Fibroblast of lung (primary cell): ENCODE data around the gene EPG5. TPM values are rescaled to one million over a fixed set of nuclear protein-coding genes. Genes with fewer than 3 reads are reported as not detected.

Experiments used
- DNase-seq, 2 donors: peaks; one replicate each; pipeline versions ENCODE4 v3.0.0 to v3.0.0-alpha.2; 2010; ENCODE audit warnings: low read depth in 2 of 2
- H2AFZ ChIP-seq: 2 replicates; pipeline ENCODE4 v1.5.1; 2012; ENCODE audit warnings: low read length, control low read depth, inconsistent platforms
- H3K27ac ChIP-seq: 2 replicates; pipeline ENCODE4 v1.5.1; 2011; ENCODE audit warnings: low read length, control low read depth; ENCODE audit not compliant: insufficient read depth
- H3K27me3 ChIP-seq: 2 replicates; pipeline ENCODE4 v1.5.1; 2011; ENCODE audit warnings: mild to moderate bottlenecking, low read length; ENCODE audit not compliant: control insufficient read depth, insufficient read depth
- H3K36me3 ChIP-seq: 2 replicates; pipeline ENCODE4 v1.5.1; 2011; ENCODE audit warnings: low read length; ENCODE audit not compliant: control insufficient read depth, insufficient read depth
- H3K4me1 ChIP-seq: 2 replicates; pipeline ENCODE4 v1.5.1; 2011; ENCODE audit warnings: low read length; ENCODE audit not compliant: control insufficient read depth, insufficient read depth; ENCODE audit errors: extremely low read depth
- H3K4me2 ChIP-seq: 2 replicates; pipeline ENCODE4 v1.5.1; 2011; ENCODE audit warnings: low read length, control low read depth; ENCODE audit not compliant: insufficient read depth; ENCODE audit errors: extremely low read depth
- H3K4me3 ChIP-seq, 4 experiments: fragments of 200-600 bp in 1 of 4; sonication (generic) in 1 of 4; replicated peaks in 1 of 4; 2 replicates each; pipeline ENCODE4 v1.5.1; 2011 to 2016; ENCODE audit warnings: low read length in 4 of 4, low read depth in 3 of 4, mild to moderate bottlenecking in 3 of 4, control low read depth in 2 of 4, inconsistent platforms in 1 of 4, mixed read lengths in 1 of 4; ENCODE audit not compliant: insufficient read depth in 1 of 4; ENCODE audit errors: control extremely low read depth in 1 of 4
- H3K79me2 ChIP-seq: 2 replicates; pipeline ENCODE4 v1.5.1; 2012; ENCODE audit warnings: mild to moderate bottlenecking, low read length, inconsistent platforms; ENCODE audit not compliant: control insufficient read depth, insufficient read depth
- H3K9ac ChIP-seq: 2 replicates; pipeline ENCODE4 v1.5.1; 2011; ENCODE audit warnings: mild to moderate bottlenecking, low read length, control low read depth; ENCODE audit not compliant: insufficient read depth
- H3K9me3 ChIP-seq: 2 replicates; pipeline ENCODE4 v1.5.1; 2012; ENCODE audit warnings: low read depth, low read length; ENCODE audit not compliant: control insufficient read depth, insufficient read depth
- H4K20me1 ChIP-seq: 2 replicates; pipeline ENCODE4 v1.5.1; 2011; ENCODE audit warnings: low read length; ENCODE audit not compliant: control insufficient read depth, insufficient read depth; ENCODE audit errors: extremely low read depth
- CTCF ChIP-seq, 2 donors: IDR thresholded peaks in 1 of 2; conservative IDR thresholded peaks in 1 of 2; 1 replicate in 1 of 2; 2 replicates in 1 of 2; pipeline ENCODE4 v1.5.1; 2011 to 2012; ENCODE audit warnings: low read length in 2 of 2, control low read depth in 1 of 2, inconsistent platforms in 1 of 2, low read depth in 1 of 2, mild to moderate bottlenecking in 1 of 2
- EZH2 ChIP-seq: IDR thresholded peaks from 2 replicates; pipeline ENCODE4 v1.5.1; 2012; ENCODE audit warnings: low read length, control low read depth, mild to moderate bottlenecking; ENCODE audit errors: missing control alignments
- polyA plus RNA-seq, 2 donors: library from polyadenylated mRNA; depleted of rRNA in 1 of 2; stranded (reverse) in 1 of 2; unstranded in 1 of 2; fragments of >200 nt; gene quantifications; 2 replicates each; pipeline ENCODE4 v1.2.1, GENCODE V29; 2011 to 2012; ENCODE audit warnings: missing spikeins in 1 of 2
- total RNA-seq: library from RNA; depleted of rRNA; stranded (reverse); fragments of >200 nt; gene quantifications from 2 replicates; pipeline ENCODE4 v1.2.1, GENCODE V29; 2014

The EPG5 gene
- total and polyA plus RNA-seq, 2 donors (not counting 1 experiment from before 2014, with no cell fraction given), result 60.0 to 87.4 TPM

- Histone ChIP-seq H3K9ac (no peak overlapping the region), H3K27ac (no peak overlapping the region), H3K4me1 (no peaks in the 10 kb centered on the region), H4K20me1 (peaks cover 1% of the 10 kb centered on the region), H3K4me3 (no peak overlapping the region), H3K27me3 (no peaks in the 10 kb centered on the region), H3K79me2 (no peaks in the 10 kb centered on the region), H2AFZ (no peak overlapping the region), H3K36me3 (peaks cover 6% of the 10 kb centered on the region), H3K4me2 (no peak overlapping the region), H3K9me3 (no peaks in the 10 kb centered on the region)
- no peak for DNase-seq
- TF ChIP-seq CTCF (conservative IDR thresholded peaks at IDR 0.05 in 1 of 2, IDR thresholded peaks at IDR 0.05 in 1 of 2; ENCODE audit: low read depth in 1 of 2, low read length in 2 of 2), result no peak
- TF ChIP-seq EZH2, result no peak
Measured at GRCh38 chr18:45889419-45890064, 77.6 kb downstream of the EPG5 start.

- Histone ChIP-seq H3K27ac (no peak overlapping the region), H3K4me1 (no peaks in the 10 kb centered on the region), H3K9ac (no peak overlapping the region), H2AFZ (no peak overlapping the region), H3K9me3 (no peaks in the 10 kb centered on the region), H3K79me2 (no peaks in the 10 kb centered on the region), H3K27me3 (no peaks in the 10 kb centered on the region), H3K36me3 (peaks cover 10% of the 10 kb centered on the region), H3K4me3 (no peak overlapping the region), H4K20me1 (peaks cover 1% of the 10 kb centered on the region), H3K4me2 (no peak overlapping the region)
- no peak for DNase-seq
- TF ChIP-seq CTCF (conservative IDR thresholded peaks at IDR 0.05 in 1 of 2, IDR thresholded peaks at IDR 0.05 in 1 of 2; ENCODE audit: low read depth in 1 of 2, low read length in 2 of 2) (no peak), EZH2 (no peak)
Measured at GRCh38 chr18:45887585-45887984, 79.5 kb downstream of the EPG5 start.

GRCh38 chr18:45880876-45881558 is 86.1 kb downstream of the EPG5 start:
- Histone ChIP-seq H3K9me3 (no peaks in the 10 kb centered on the region), H4K20me1 (no peaks in the 10 kb centered on the region), H3K27ac (no peak overlapping the region), H3K36me3 (peaks cover 12% of the 10 kb centered on the region), H3K27me3 (no peaks in the 10 kb centered on the region), H3K4me3 (no peak overlapping the region), H3K9ac (no peak overlapping the region), H3K4me1 (no peaks in the 10 kb centered on the region), H2AFZ (no peak overlapping the region), H3K4me2 (no peak overlapping the region), H3K79me2 (no peaks in the 10 kb centered on the region)
- TF ChIP-seq CTCF (conservative IDR thresholded peaks at IDR 0.05 in 1 of 2, IDR thresholded peaks at IDR 0.05 in 1 of 2; ENCODE audit: low read depth in 1 of 2, low read length in 2 of 2), result no peak
- TF ChIP-seq EZH2, result no peak
- no peak for DNase-seq
